ENCODE data around the gene NKTR. TPM values are rescaled to one million over a fixed set of nuclear protein-coding genes. Genes with fewer than 3 reads are reported as not detected.

NKTR gene
- total and polyA plus RNA-seq, 4 experiments from 2014 or later: 8.9 to 269 (median 140) TPM

DNA sequence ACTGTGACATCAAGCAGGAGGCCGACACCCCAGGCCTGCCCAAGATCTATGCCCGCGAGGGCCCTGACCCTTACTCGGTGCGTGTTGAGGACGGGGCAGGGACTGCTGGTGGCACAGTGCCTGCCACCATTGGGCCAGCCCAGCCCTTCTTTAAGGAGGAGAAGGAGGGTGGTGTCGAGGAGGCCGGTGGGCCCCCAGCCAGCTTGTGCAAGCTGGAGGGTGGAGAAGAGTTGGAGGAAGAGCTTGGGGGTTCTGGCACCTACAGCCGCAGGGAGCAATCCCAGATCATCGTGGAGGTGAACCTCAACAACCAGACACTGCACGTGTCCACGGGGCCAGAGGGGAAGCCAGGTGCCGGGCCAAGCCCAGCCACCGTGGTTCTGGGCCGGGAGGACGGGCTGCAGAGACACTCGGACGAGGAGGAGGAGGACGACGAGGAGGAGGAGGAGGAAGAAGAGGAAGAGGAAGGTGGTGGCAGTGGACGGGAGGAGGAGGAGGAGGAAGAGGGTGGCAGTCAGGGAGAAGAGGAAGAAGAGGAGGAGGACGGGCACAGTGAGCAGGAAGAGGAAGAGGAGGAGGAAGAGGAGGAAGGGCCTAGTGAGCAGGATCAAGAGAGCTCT lies 58.4 kb downstream of the NKTR start:
- Mint-ChIP-seq H3K4me1 (peaks cover 0 to 14% (median 6%) of the 10 kb centered on the region in 4 donors), H3K36me3 (no peaks in the 10 kb centered on the region), H3K27me3 (no peaks in the 10 kb centered on the region), H3K4me3 (no peak overlapping the region), H3K27ac (peak overlapping the region in 2 of 7 donors; percentile 24 to 25), H3K9me3 (peaks cover 0 to 2% (median 0%) of the 10 kb centered on the region in 8 donors)
- CTCF ChIA-PET (ENCODE audit: partially characterized antibody): no interaction called here
- H3K4me1 ChIP-seq (ENCODE audit: insufficient read depth, low read length): peaks cover 10% of the 10 kb centered on the region
- no peak overlapping the region for H3K4me3 ChIP-seq (ENCODE audit: low read length in 2 of 2)
- intact Hi-C loops (cut with micrococcal nuclease): loop anchor here (10.0 kb wide), 1 partner anchor 86 kb away; no protein-coding TSS in a partner anchor
- no peak overlapping the region for H3K27ac ChIP-seq (ENCODE audit: low read depth, low read length)
- DNase-seq: no peak
- H3K27me3 ChIP-seq (ENCODE audit: insufficient read depth, low read length): no peaks in the 10 kb centered on the region
- POLR2A ChIA-PET (ENCODE audit: partially characterized antibody): no interaction called here
- H3K9me3 ChIP-seq (ENCODE audit: control insufficient read depth in 1 of 2, low read length in 2 of 2): no peaks in the 10 kb centered on the region
- H3K36me3 ChIP-seq (ENCODE audit: insufficient read depth, low read length): no peaks in the 10 kb centered on the region

DNA sequence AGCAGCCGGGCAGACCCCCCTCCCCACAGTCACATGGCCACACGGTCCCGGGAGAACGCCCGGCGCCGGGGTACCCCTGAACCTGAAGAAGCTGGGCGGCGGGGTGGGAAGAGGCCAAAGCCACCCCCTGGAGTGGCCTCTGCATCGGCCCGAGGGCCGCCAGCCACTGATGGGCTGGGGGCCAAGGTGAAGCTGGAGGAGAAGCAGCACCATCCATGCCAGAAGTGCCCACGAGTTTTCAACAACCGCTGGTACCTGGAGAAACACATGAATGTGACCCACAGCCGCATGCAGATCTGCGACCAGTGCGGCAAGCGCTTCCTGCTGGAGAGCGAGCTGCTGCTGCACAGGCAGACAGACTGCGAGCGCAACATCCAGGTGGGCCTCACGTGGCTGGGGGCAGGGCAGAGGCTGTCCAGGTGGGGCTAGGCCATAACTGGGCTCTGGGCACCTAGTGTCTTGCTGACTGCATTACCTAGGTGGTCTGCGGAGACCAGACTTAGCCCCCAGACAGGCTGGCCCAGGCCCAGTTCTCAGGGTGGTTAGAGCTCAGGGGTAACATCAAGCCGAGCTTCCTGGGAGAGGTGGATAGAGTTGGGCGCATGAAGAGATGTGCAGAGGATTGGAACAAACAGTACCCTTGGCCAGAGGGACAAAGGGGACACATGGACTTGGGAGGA lies 59.1 kb downstream of the NKTR start:
- no peaks in the 10 kb centered on the region for H3K27me3 Mint-ChIP-seq
- no peak overlapping the region for H3K4me3 Mint-ChIP-seq
- CTCF ChIA-PET (ENCODE audit: partially characterized antibody): interaction anchor here (0.6 kb wide), 1 partner anchor 189 kb away, joined by 3 read pairs; no protein-coding TSS in a partner anchor
- Histone ChIP-seq H3K9me3 (ENCODE audit: control insufficient read depth in 1 of 2, low read length in 2 of 2) (no peaks in the 10 kb centered on the region), H3K27ac (ENCODE audit: low read depth, low read length) (no peak overlapping the region), H3K36me3 (ENCODE audit: insufficient read depth, low read length) (no peaks in the 10 kb centered on the region), H3K4me3 (ENCODE audit: low read length in 2 of 2) (no peak overlapping the region), H3K4me1 (ENCODE audit: insufficient read depth, low read length) (peaks cover 10% of the 10 kb centered on the region), H3K27me3 (ENCODE audit: insufficient read depth, low read length) (no peaks in the 10 kb centered on the region)
- intact Hi-C loops (cut with micrococcal nuclease): loop anchor here (10.0 kb wide), 1 partner anchor 85 kb away; no protein-coding TSS in a partner anchor
- no peaks in the 10 kb centered on the region for H3K36me3 Mint-ChIP-seq
- H3K4me1 Mint-ChIP-seq: peaks cover 0 to 12% (median 5%) of the 10 kb centered on the region in 4 donors
- DNase-seq: no peak
- peak overlapping the region in 3 of 7 donors; percentile 26 to 38 (median 35) for H3K27ac Mint-ChIP-seq
- peaks cover 0 to 2% (median 0%) of the 10 kb centered on the region in 8 donors for H3K9me3 Mint-ChIP-seq
- POLR2A ChIA-PET (ENCODE audit: partially characterized antibody): no interaction called here

GRCh38 chr3:42660131-42660715 lies 59.7 kb downstream of the NKTR start:
- CTCF ChIA-PET (ENCODE audit: partially characterized antibody): interaction anchor here (0.6 to 1.8 kb wide), 3 partner anchors 8 to 188 kb away, joined by 3 to 4 read pairs (median 3); no protein-coding TSS in a partner anchor
- no peak overlapping the region for H3K4me3 Mint-ChIP-seq
- Histone ChIP-seq H3K27ac (ENCODE audit: low read depth, low read length) (no peak overlapping the region), H3K4me3 (ENCODE audit: low read length in 2 of 2) (no peak overlapping the region), H3K9me3 (ENCODE audit: control insufficient read depth in 1 of 2, low read length in 2 of 2) (no peaks in the 10 kb centered on the region), H3K27me3 (ENCODE audit: insufficient read depth, low read length) (no peaks in the 10 kb centered on the region), H3K4me1 (ENCODE audit: insufficient read depth, low read length) (peaks cover 6% of the 10 kb centered on the region), H3K36me3 (ENCODE audit: insufficient read depth, low read length) (no peaks in the 10 kb centered on the region)
- DNase-seq: no peak
- peaks cover 0 to 12% (median 5%) of the 10 kb centered on the region in 4 donors for H3K4me1 Mint-ChIP-seq
- H3K27me3 Mint-ChIP-seq: no peaks in the 10 kb centered on the region
- H3K27ac Mint-ChIP-seq: peak overlapping the region in 3 of 7 donors; percentile 26 to 38 (median 35)
- intact Hi-C loops (cut with micrococcal nuclease): no loop called here
- POLR2A ChIA-PET (ENCODE audit: partially characterized antibody): no interaction called here
- H3K36me3 Mint-ChIP-seq: no peaks in the 10 kb centered on the region
- H3K9me3 Mint-ChIP-seq: peaks cover 0 to 2% (median 0%) of the 10 kb centered on the region in 8 donors

GRCh38 chr3:42660898-42661297 lies 60.4 kb downstream of the NKTR start:
- ChIA-PET POLR2A (ENCODE audit: partially characterized antibody) (no interaction called here), CTCF (ENCODE audit: partially characterized antibody) (interaction anchor here (0.6 to 1.8 kb wide), 2 partner anchors 9 to 85 kb away, joined by 3 to 4 read pairs; no protein-coding TSS in a partner anchor)
- H3K27me3 Mint-ChIP-seq: no peaks in the 10 kb centered on the region
- H3K4me3 ChIP-seq (ENCODE audit: low read length in 2 of 2): no peak overlapping the region
- no peaks in the 10 kb centered on the region for H3K4me1 ChIP-seq (ENCODE audit: insufficient read depth, low read length)
- peaks cover 0 to 2% (median 0%) of the 10 kb centered on the region in 8 donors for H3K9me3 Mint-ChIP-seq
- H3K27ac Mint-ChIP-seq: peak overlapping the region in 1 of 7 donors; percentile 21
- no peaks in the 10 kb centered on the region for H3K9me3 ChIP-seq (ENCODE audit: control insufficient read depth in 1 of 2, low read length in 2 of 2)
- H3K36me3 Mint-ChIP-seq: no peaks in the 10 kb centered on the region
- no peak overlapping the region for H3K27ac ChIP-seq (ENCODE audit: low read depth, low read length)
- intact Hi-C loops (cut with micrococcal nuclease): no loop called here
- no peaks in the 10 kb centered on the region for H3K36me3 ChIP-seq (ENCODE audit: insufficient read depth, low read length)
- H3K27me3 ChIP-seq (ENCODE audit: insufficient read depth, low read length): no peaks in the 10 kb centered on the region
- DNase-seq: no peak
- peaks cover 0 to 12% (median 3%) of the 10 kb centered on the region in 4 donors for H3K4me1 Mint-ChIP-seq
- H3K4me3 Mint-ChIP-seq: no peak overlapping the region

DNA sequence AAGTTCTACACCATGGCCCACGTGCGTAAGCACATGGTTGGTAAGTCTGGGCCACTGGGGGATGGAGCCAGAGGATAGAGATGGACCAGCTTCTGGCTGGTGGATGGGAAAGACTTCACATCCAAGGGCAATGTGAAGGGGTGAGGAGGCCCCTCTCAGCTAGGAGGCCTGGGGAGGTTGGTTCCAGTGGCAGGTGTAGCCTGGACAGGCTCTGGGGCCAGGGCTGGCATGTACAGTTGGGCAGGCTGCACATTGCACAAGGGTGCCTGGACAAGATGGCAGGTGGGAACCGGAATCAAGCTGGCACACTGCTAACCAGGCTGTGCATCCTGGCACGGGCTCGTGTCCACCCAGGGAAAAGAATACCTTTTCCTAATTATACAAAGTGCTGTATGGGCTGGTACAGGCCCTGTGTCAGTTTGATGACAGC lies 61.1 kb downstream of the NKTR start:
- Mint-ChIP-seq H3K36me3 (no peaks in the 10 kb centered on the region), H3K4me3 (no peak overlapping the region), H3K27me3 (no peaks in the 10 kb centered on the region), H3K9me3 (peaks cover 0 to 2% (median 0%) of the 10 kb centered on the region in 8 donors), H3K4me1 (peaks cover 0 to 6% (median 1%) of the 10 kb centered on the region in 4 donors), H3K27ac (peak overlapping the region in 1 of 7 donors; percentile 68)
- Histone ChIP-seq H3K36me3 (ENCODE audit: insufficient read depth, low read length) (no peaks in the 10 kb centered on the region), H3K27ac (ENCODE audit: low read depth, low read length) (no peak overlapping the region), H3K9me3 (ENCODE audit: control insufficient read depth in 1 of 2, low read length in 2 of 2) (no peaks in the 10 kb centered on the region), H3K27me3 (ENCODE audit: insufficient read depth, low read length) (no peaks in the 10 kb centered on the region), H3K4me1 (ENCODE audit: insufficient read depth, low read length) (no peaks in the 10 kb centered on the region), H3K4me3 (ENCODE audit: low read length in 2 of 2) (no peak overlapping the region)
- ChIA-PET CTCF (ENCODE audit: partially characterized antibody) (interaction anchor here (1.8 kb wide), 1 partner anchor 10 kb away, joined by 4 read pairs; no protein-coding TSS in a partner anchor), POLR2A (ENCODE audit: partially characterized antibody) (no interaction called here)
- intact Hi-C loops (cut with micrococcal nuclease): no loop called here
- DNase-seq: no peak

- no peaks in the 10 kb centered on the region for H3K9me3 ChIP-seq (ENCODE audit: control insufficient read depth in 1 of 2, low read length in 2 of 2)
- Mint-ChIP-seq H3K27ac (no peak overlapping the region), H3K4me1 (peaks cover 0 to 6% (median 1%) of the 10 kb centered on the region in 4 donors), H3K4me3 (no peak overlapping the region), H3K9me3 (no peaks in the 10 kb centered on the region), H3K36me3 (no peaks in the 10 kb centered on the region), H3K27me3 (peaks cover 0 to under 1% of the 10 kb centered on the region in 2 donors)
- H3K4me3 ChIP-seq (ENCODE audit: low read length in 2 of 2): no peak overlapping the region
- no peaks in the 10 kb centered on the region for H3K27me3 ChIP-seq (ENCODE audit: insufficient read depth, low read length)
- ChIA-PET POLR2A (ENCODE audit: partially characterized antibody) (no interaction called here), CTCF (ENCODE audit: partially characterized antibody) (interaction anchor here (1.8 kb wide), 1 partner anchor 10 kb away, joined by 4 read pairs; no protein-coding TSS in a partner anchor)
- H3K27ac ChIP-seq (ENCODE audit: low read depth, low read length): no peak overlapping the region
- no peak for DNase-seq
- no peaks in the 10 kb centered on the region for H3K36me3 ChIP-seq (ENCODE audit: insufficient read depth, low read length)
- H3K4me1 ChIP-seq (ENCODE audit: insufficient read depth, low read length): no peaks in the 10 kb centered on the region
- intact Hi-C loops (cut with micrococcal nuclease): no loop called here
These were observed 61.7 kb downstream of the NKTR start for GRCh38 chr3:42662037-42662812.
